Central memory CD8-positive, alpha-beta T cell (primary cell): ENCODE results near the gene SELENOS.

Experiments used
- ATAC-seq: fragments of 150-1000 bp; cut with Tn5 transposase; replicated peaks from 2 replicates; pipeline ENCODE4 v1.10.0; 2022; ENCODE audit warnings: mild to moderate bottlenecking, moderate FRiP score, moderate number of reproducible peaks; ENCODE audit not compliant: poor library complexity, severe bottlenecking; ENCODE audit errors: extremely low read depth
- DNase-seq, 2 donors: peaks; one replicate each; pipeline ENCODE4 v3.0.0; 2021; ENCODE audit warnings: low spot score in 2 of 2
- H3K27ac Mint-ChIP-seq: one replicate; pipeline ENCODE4 v1.8.0; 2022; ENCODE audit warnings: low read depth, mild to moderate bottlenecking, moderate library complexity, mixed read lengths
- H3K27me3 Mint-ChIP-seq: one replicate; pipeline ENCODE4 v1.8.0; 2022; ENCODE audit warnings: mixed read lengths
- H3K36me3 Mint-ChIP-seq: one replicate; pipeline ENCODE4 v1.8.0; 2022; ENCODE audit warnings: mild to moderate bottlenecking, moderate library complexity, mixed read lengths; ENCODE audit not compliant: insufficient read depth
- H3K4me1 Mint-ChIP-seq: one replicate; pipeline ENCODE4 v1.8.0; 2022; ENCODE audit warnings: mixed read lengths
- H3K4me3 Mint-ChIP-seq: one replicate; pipeline ENCODE4 v1.8.0; 2022; ENCODE audit warnings: mild to moderate bottlenecking, moderate library complexity, mixed read lengths
- H3K9me3 Mint-ChIP-seq: one replicate; pipeline ENCODE4 v1.8.0; 2022; ENCODE audit warnings: mixed read lengths

The SELENOS gene

GRCh38 chr15:101318147-101318819 lies 41.0 kb upstream of the SELENOS start:
- H3K36me3 Mint-ChIP-seq = peaks cover 3% of the 10 kb centered on the region
- DNase-seq (no peak), ATAC-seq (no peak)
- H3K9me3 Mint-ChIP-seq = no peaks in the 10 kb centered on the region
- H3K4me3 Mint-ChIP-seq = no peak overlapping the region
- no peak overlapping the region for H3K27ac Mint-ChIP-seq
- peaks cover 12% of the 10 kb centered on the region for H3K27me3 Mint-ChIP-seq
- peaks cover 13% of the 10 kb centered on the region for H3K4me1 Mint-ChIP-seq

- Mint-ChIP-seq H3K9me3 (no peaks in the 10 kb centered on the region), H3K27ac (no peak overlapping the region), H3K4me3 (no peak overlapping the region), H3K36me3 (peaks cover 2% of the 10 kb centered on the region), H3K4me1 (peaks cover 13% of the 10 kb centered on the region), H3K27me3 (peaks cover 6% of the 10 kb centered on the region)
- ATAC-seq (no peak), DNase-seq (no peak)
These were observed 40.1 kb upstream of the SELENOS start for GRCh38 chr15:101317336-101317872.

DNA sequence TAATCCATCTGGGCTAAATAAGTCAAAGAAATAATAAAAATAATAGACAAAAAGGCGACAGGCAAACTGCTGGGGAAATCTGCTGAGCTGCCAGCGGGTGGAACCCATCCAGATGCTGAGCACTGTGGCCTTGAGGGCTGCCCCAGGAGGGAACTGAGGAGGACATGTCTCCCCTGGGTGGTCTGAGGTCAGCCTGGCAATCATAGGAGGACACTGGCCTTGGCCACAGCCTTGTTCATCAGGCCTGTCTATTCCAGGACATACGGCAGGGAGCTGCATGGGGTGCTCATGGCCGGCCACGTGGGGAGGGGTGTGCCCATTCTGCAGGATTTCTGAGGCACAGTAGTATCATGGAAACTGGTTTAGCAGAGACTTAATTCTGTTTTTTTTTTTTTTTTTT lies 39.2 kb upstream of the SELENOS start:
- no peak overlapping the region for H3K27ac Mint-ChIP-seq
- H3K9me3 Mint-ChIP-seq = no peaks in the 10 kb centered on the region
- peaks cover 2% of the 10 kb centered on the region for H3K36me3 Mint-ChIP-seq
- no peaks in the 10 kb centered on the region for H3K27me3 Mint-ChIP-seq
- ATAC-seq (no peak), DNase-seq (no peak)
- peaks cover 13% of the 10 kb centered on the region for H3K4me1 Mint-ChIP-seq
- no peak overlapping the region for H3K4me3 Mint-ChIP-seq

DNA sequence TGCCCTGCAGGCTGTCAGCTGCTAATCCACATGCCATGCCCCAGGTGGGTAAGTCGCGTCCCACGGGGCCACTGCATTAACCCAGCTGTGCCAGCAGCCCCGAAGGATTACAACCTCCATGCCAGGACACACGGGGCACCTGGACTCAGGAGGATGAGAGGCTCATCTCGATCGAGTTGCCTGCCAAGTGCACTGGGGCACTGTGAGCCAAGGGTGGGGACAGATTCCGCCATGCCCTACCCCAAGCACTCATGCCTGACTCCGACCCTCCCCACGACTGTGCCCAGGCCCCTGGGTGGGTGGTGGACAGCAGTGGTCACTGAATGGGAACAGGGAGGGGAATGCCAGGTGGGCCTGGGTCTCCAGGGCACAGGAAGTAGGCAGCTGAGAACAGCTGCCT lies 38.5 kb upstream of the SELENOS start:
- H3K9me3 Mint-ChIP-seq = no peaks in the 10 kb centered on the region
- no peak for DNase-seq
- peaks cover 2% of the 10 kb centered on the region for H3K36me3 Mint-ChIP-seq
- ATAC-seq = no peak
- peaks cover 7% of the 10 kb centered on the region for H3K4me1 Mint-ChIP-seq
- no peaks in the 10 kb centered on the region for H3K27me3 Mint-ChIP-seq
- no peak overlapping the region for H3K4me3 Mint-ChIP-seq
- no peak overlapping the region for H3K27ac Mint-ChIP-seq

- Mint-ChIP-seq H3K4me1 (no peaks in the 10 kb centered on the region), H3K36me3 (peaks cover 2% of the 10 kb centered on the region), H3K27me3 (no peaks in the 10 kb centered on the region), H3K4me3 (no peak overlapping the region), H3K9me3 (no peaks in the 10 kb centered on the region), H3K27ac (no peak overlapping the region)
- ATAC-seq = no peak
- DNase-seq = no peak
These were observed 37.2 kb upstream of the SELENOS start for GRCh38 chr15:101314336-101315125.

- H3K4me3 Mint-ChIP-seq = no peak overlapping the region
- no peaks in the 10 kb centered on the region for H3K4me1 Mint-ChIP-seq
- ATAC-seq = no peak
These were observed 35.9 kb upstream of the SELENOS start for GRCh38 chr15:101313041-101313761.

GRCh38 chr15:101310508-101310907 lies 33.2 kb upstream of the SELENOS start:
- H3K4me1 Mint-ChIP-seq = no peaks in the 10 kb centered on the region
- H3K27me3 Mint-ChIP-seq = peaks cover 15% of the 10 kb centered on the region
- no peak for DNase-seq
- ATAC-seq = no peak
- no peaks in the 10 kb centered on the region for H3K36me3 Mint-ChIP-seq
- no peaks in the 10 kb centered on the region for H3K9me3 Mint-ChIP-seq
- no peak overlapping the region for H3K4me3 Mint-ChIP-seq
- no peak overlapping the region for H3K27ac Mint-ChIP-seq

More at GRCh38 chr15:101313041-101313761, 35.9 kb upstream of the SELENOS start:
- Mint-ChIP-seq H3K27me3 (no peaks in the 10 kb centered on the region), H3K9me3 (no peaks in the 10 kb centered on the region), H3K36me3 (no peaks in the 10 kb centered on the region), H3K27ac (no peak overlapping the region)
- DNase-seq = no peak

- Mint-ChIP-seq H3K4me1 (no peaks in the 10 kb centered on the region), H3K27me3 (peaks cover 15% of the 10 kb centered on the region), H3K9me3 (no peaks in the 10 kb centered on the region), H3K27ac (no peak overlapping the region), H3K36me3 (no peaks in the 10 kb centered on the region), H3K4me3 (no peak overlapping the region)
- DNase-seq (no peak), ATAC-seq (no peak)
These were observed 32.8 kb upstream of the SELENOS start for GRCh38 chr15:101310161-101310480.

DNA sequence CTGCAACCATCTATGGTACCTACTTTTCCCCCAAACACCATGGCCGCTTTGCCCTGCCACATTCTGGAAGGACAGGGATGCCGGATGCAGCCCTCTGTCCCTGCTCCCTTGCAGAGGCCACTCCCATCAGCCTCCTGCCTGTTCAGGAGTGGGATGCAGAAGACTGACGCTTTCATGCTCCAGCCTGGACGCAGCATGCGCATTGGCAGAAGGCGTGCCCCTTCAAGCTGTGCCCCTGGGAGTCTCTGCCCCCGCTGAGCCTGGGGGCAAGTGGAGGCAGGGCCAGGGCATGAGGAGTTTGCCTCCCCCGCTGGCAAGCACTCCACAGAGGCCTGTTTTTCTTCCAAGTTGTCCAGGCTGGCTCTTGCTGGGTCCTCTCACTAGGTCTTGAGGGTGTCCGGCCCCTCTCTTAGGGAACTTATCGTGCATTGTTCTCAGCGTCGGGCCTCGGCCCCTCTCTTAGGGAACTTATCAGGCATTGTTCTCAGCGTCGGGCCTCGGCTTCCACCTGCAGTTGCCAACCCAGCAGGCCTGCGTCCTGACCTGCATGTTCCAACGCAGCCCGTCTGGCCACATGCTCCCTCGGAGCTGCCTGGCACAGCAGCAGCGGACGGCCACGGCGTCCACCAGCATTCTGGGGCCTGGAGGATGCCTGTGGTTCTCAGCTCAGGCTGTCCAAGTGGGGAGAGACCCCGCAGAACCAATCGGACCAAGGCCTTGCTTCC lies 32.3 kb upstream of the SELENOS start:
- Mint-ChIP-seq H3K4me1 (no peaks in the 10 kb centered on the region), H3K4me3 (no peak overlapping the region), H3K27ac (no peak overlapping the region), H3K36me3 (no peaks in the 10 kb centered on the region), H3K27me3 (peaks cover 19% of the 10 kb centered on the region), H3K9me3 (no peaks in the 10 kb centered on the region)
- DNase-seq = no peak
- ATAC-seq = no peak

DNA sequence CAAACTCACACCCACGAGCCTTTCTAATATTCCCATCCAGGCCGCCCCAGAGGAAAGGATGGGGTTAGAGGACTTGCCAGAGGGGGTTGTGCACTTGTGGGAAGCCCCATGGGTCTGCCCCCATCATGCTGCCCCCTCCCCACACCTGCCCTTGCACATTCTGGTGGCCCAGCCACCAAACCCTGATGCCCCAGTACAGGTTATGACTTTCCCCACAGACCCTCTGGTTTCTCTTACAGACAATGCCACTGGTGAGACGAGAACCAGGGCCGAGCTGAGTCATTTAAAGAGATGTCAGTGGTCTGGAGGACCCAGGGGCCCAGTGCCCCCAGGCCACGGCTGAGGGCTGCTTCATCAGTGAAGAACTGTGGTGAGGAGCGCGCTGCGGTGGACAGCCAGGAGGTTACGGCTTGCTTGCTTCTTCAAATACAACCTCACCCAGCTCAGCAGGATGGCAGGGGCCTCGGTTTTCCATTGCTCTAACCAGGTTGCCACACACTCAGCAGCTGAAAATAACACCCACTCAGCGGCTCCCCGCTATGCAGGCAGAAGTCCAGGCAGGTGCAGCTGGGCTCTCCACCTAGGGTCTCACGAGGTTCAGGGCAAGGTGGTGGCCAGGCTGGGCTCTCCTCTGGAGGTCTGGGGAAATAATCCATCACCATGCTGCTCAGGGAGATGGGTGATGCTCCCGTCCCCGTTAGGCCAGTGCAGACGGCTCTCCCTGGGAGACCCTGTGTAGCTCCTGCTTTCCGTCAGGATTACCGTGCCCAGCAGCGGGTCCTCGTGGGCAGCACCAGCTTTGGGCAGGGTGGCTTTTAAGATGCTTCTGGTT lies 31.5 kb upstream of the SELENOS start:
- no peak overlapping the region for H3K27ac Mint-ChIP-seq
- DNase-seq (no peak), ATAC-seq (no peak)
- H3K4me1 Mint-ChIP-seq = no peaks in the 10 kb centered on the region
- no peaks in the 10 kb centered on the region for H3K9me3 Mint-ChIP-seq
- peaks cover 25% of the 10 kb centered on the region for H3K27me3 Mint-ChIP-seq
- H3K36me3 Mint-ChIP-seq = no peaks in the 10 kb centered on the region
- H3K4me3 Mint-ChIP-seq = no peak overlapping the region

GRCh38 chr15:101307897-101308603 lies 30.8 kb upstream of the SELENOS start:
- Mint-ChIP-seq H3K36me3 (no peaks in the 10 kb centered on the region), H3K27ac (no peak overlapping the region), H3K4me1 (no peaks in the 10 kb centered on the region), H3K9me3 (no peaks in the 10 kb centered on the region), H3K4me3 (no peak overlapping the region), H3K27me3 (peaks cover 25% of the 10 kb centered on the region)
- DNase-seq (no peak), ATAC-seq (no peak)
